GM23338 (cell line): ENCODE results near the gene YPEL3. TPM values are rescaled to one million over a fixed set of nuclear protein-coding genes. Genes with fewer than 3 reads are reported as not detected.
A peak's percentile ranks its signal among the peaks of the same experiment; 100 is the strongest.

Experiments used
- ATAC-seq: fragments of 200-7000 bp; cut with Tn5 transposase; 3 replicates; pipeline ENCODE4 v1.9.1; 2020
- DNase-seq: peaks from one replicate; pipeline ENCODE4 v3.0.0-alpha.2; 2015; ENCODE audit warnings: low spot score
- H2AFZ ChIP-seq: fragments of 200-600 bp; sonication (generic); 2 replicates; pipeline ENCODE4 v1.8.0; 2016; ENCODE audit warnings: antibody characterized with exemption, mild to moderate bottlenecking, moderate library complexity
- H3F3A ChIP-seq: fragments of 200-600 bp; sonication (generic); replicated peaks from 2 replicates; pipeline ENCODE4 v1.8.0; 2017; ENCODE audit warnings: antibody characterized with exemption, mixed run types, low read depth
- H3K27ac ChIP-seq: fragments of 200-600 bp; sonication (generic); 2 replicates; pipeline ENCODE4 v1.6.1; 2016; ENCODE audit warnings: low read depth
- H3K27me3 ChIP-seq: fragments of 200-600 bp; sonication (generic); 2 replicates; pipeline ENCODE4 v1.8.0; 2016; ENCODE audit warnings: mild to moderate bottlenecking, mixed run types, moderate library complexity; ENCODE audit not compliant: insufficient read depth
- H3K36me3 ChIP-seq: fragments of 200-600 bp; sonication (generic); 2 replicates; pipeline ENCODE4 v1.8.0; 2016; ENCODE audit warnings: mild to moderate bottlenecking; ENCODE audit not compliant: insufficient read depth
- H3K4me1 ChIP-seq: fragments of 200-600 bp; sonication (generic); 2 replicates; pipeline ENCODE4 v1.8.0; 2016; ENCODE audit warnings: mild to moderate bottlenecking, moderate library complexity; ENCODE audit not compliant: insufficient read depth
- H3K4me2 ChIP-seq: fragments of 200-600 bp; sonication (generic); 2 replicates; pipeline ENCODE4 v1.7.1; 2017; ENCODE audit warnings: mixed run types
- H3K4me3 ChIP-seq: fragments of 200-600 bp; sonication (generic); 2 replicates; pipeline ENCODE4 v1.6.1; 2016; ENCODE audit warnings: mixed run types
- H3K79me2 ChIP-seq: fragments of 200-600 bp; sonication (generic); replicated peaks from 2 replicates; pipeline ENCODE4 v1.8.0; 2017; ENCODE audit warnings: mild to moderate bottlenecking; ENCODE audit not compliant: insufficient read depth
- H3K9me2 ChIP-seq: fragments of 200-600 bp; sonication (generic); 2 replicates; pipeline ENCODE4 v1.8.0; 2017; ENCODE audit not compliant: insufficient read depth
- H4K20me1 ChIP-seq: fragments of 200-600 bp; sonication (generic); replicated peaks from 2 replicates; pipeline ENCODE4 v1.8.0; 2017; ENCODE audit warnings: mild to moderate bottlenecking; ENCODE audit not compliant: insufficient read depth
- H3K27ac Mint-ChIP-seq: 2 replicates; pipeline ENCODE4 v1.8.0; 2020; ENCODE audit warnings: inconsistent platforms, mild to moderate bottlenecking, moderate library complexity, mixed read lengths
- H3K27me3 Mint-ChIP-seq: 3 replicates; pipeline ENCODE4 v1.8.0; 2022; ENCODE audit warnings: low read depth, mild to moderate bottlenecking, moderate library complexity, mixed read lengths, inconsistent platforms; ENCODE audit not compliant: insufficient read depth, poor library complexity
- H3K36me3 Mint-ChIP-seq: 3 replicates; pipeline ENCODE4 v1.8.0; 2021; ENCODE audit warnings: low read depth, mild to moderate bottlenecking, inconsistent platforms, moderate library complexity, mixed read lengths
- H3K4me1 Mint-ChIP-seq: 3 replicates; pipeline ENCODE4 v1.8.0; 2020; ENCODE audit warnings: mild to moderate bottlenecking, inconsistent platforms, mixed read lengths
- H3K4me3 Mint-ChIP-seq: 3 replicates; pipeline ENCODE4 v1.8.0; 2021; ENCODE audit warnings: moderate library complexity, mild to moderate bottlenecking, inconsistent platforms, mixed read lengths
- H3K9me3 Mint-ChIP-seq: 3 replicates; pipeline ENCODE4 v1.8.0; 2020; ENCODE audit warnings: moderate library complexity, mild to moderate bottlenecking, inconsistent platforms, mixed read lengths
- CREB1 ChIP-seq: fragments of 250-450 bp; sonication (Bioruptor Pico); IDR thresholded peaks from 2 replicates; pipeline ENCODE4 v1.5.0; 2020; ENCODE audit warnings: low read depth, mild to moderate bottlenecking, moderate library complexity
- EZH2 ChIP-seq: fragments of 200-600 bp; sonication (generic); IDR thresholded peaks from one replicate; pipeline ENCODE4 v1.8.0; 2017; ENCODE audit warnings: antibody characterized with exemption, mild to moderate bottlenecking, low read depth; ENCODE audit not compliant: unreplicated experiment
- EZH2phosphoT487 ChIP-seq: fragments of 200-600 bp; sonication (generic); IDR thresholded peaks from one replicate; pipeline ENCODE4 v1.8.1; 2018; ENCODE audit warnings: antibody characterized with exemption; ENCODE audit not compliant: unreplicated experiment
- JUNB ChIP-seq: IDR thresholded peaks from one replicate; pipeline ENCODE4 v1.6.1; 2016; ENCODE audit warnings: antibody characterized with exemption; ENCODE audit not compliant: unreplicated experiment
- NANOG ChIP-seq: IDR thresholded peaks from 2 replicates; pipeline ENCODE4 v1.6.1; 2016; ENCODE audit warnings: antibody characterized with exemption, borderline replicate concordance
- POLR2AphosphoS5 ChIP-seq: IDR thresholded peaks from 2 replicates; pipeline ENCODE4 v1.6.1; 2016; ENCODE audit warnings: antibody characterized with exemption, low read depth
- ZNF114 ChIP-seq: fragments of 250-450 bp; sonication (Bioruptor Pico); IDR thresholded peaks from 2 replicates; pipeline ENCODE4 v1.5.0; 2020; ENCODE audit warnings: mild to moderate bottlenecking, moderate library complexity
- ZNF331 ChIP-seq: fragments of 250-450 bp; sonication (Bioruptor Pico); IDR thresholded peaks from 2 replicates; pipeline ENCODE4 v1.5.0; 2020; ENCODE audit warnings: low read depth, mild to moderate bottlenecking, moderate library complexity
- ZNF462 ChIP-seq: fragments of 250-450 bp; sonication (Bioruptor Pico); IDR thresholded peaks from 2 replicates; pipeline ENCODE4 v1.5.0; 2020; ENCODE audit warnings: mild to moderate bottlenecking, moderate library complexity
- polyA plus RNA-seq: library from polyadenylated mRNA; unstranded; fragments of >200 nt; fragmentation: Nextera tagmentation; extraction: Ambion mirVana; gene quantifications from 2 replicates; pipeline ENCODE4 v1.2.1, GENCODE V29; 2016
- total RNA-seq: library from RNA; depleted of rRNA; stranded (reverse); fragments of >200 nt; shearing (Covaris generic); gene quantifications from 2 replicates; pipeline ENCODE4 v1.2.3, GENCODE V29; 2014
- TF ChIP-seq, protein P1 (sequence below), 2 experiments: fragments of 200-600 bp in 1 of 2; sonication (generic) in 1 of 2; conservative IDR thresholded peaks; 2 replicates each; pipeline versions ENCODE4 v1.5.1 to v1.6.1; 2016 to 2017; ENCODE audit warnings: antibody characterized with exemption in 2 of 2, low read depth in 2 of 2, mild to moderate bottlenecking in 2 of 2, moderate library complexity in 1 of 2

The YPEL3 gene
- total and polyA plus RNA-seq, 2 experiments from 2014 or later, result 27.8 to 86.1 TPM

GRCh38 chr16:30095166-30096078, 591 bp downstream of the YPEL3 start:
- Histone ChIP-seq H3K27me3 (0 out of 2 replicates have a peak, but pooled peaks cover 3% of the 10 kb centered on the region), H3K4me1 (peaks cover 14% of the 10 kb centered on the region), H4K20me1 (no peaks in the 10 kb centered on the region), H2AFZ (no peak overlapping the region), H3K36me3 (no peaks in the 10 kb centered on the region; the same call in 1 of the 2 replicates), H3K9me2 (0 out of 2 replicates have a peak, but pooled peaks cover 9% of the 10 kb centered on the region), H3K4me2 (peak overlapping the region; percentile 86), H3F3A (peaks cover 36% of the 10 kb centered on the region), H3K79me2 (0 out of 2 replicates have a peak, but pooled peaks cover 8% of the 10 kb centered on the region), H3K4me3 (peak overlapping the region; percentile 68), H3K27ac (peak overlapping the region; percentile 90)
- Mint-ChIP-seq H3K9me3 (peaks cover 30% of the 10 kb centered on the region), H3K27me3 (peaks cover 22% of the 10 kb centered on the region), H3K4me3 (peak overlapping the region; percentile 76), H3K27ac (peak overlapping the region; percentile 91), H3K4me1 (peaks cover 14% of the 10 kb centered on the region), H3K36me3 (peaks cover 40% of the 10 kb centered on the region)
- DNase-seq, result peak; percentile 57
- TF ChIP-seq NANOG, result no peak
- peak; percentile 1; the same call in 2 of the 3 replicates for ATAC-seq

DNA sequence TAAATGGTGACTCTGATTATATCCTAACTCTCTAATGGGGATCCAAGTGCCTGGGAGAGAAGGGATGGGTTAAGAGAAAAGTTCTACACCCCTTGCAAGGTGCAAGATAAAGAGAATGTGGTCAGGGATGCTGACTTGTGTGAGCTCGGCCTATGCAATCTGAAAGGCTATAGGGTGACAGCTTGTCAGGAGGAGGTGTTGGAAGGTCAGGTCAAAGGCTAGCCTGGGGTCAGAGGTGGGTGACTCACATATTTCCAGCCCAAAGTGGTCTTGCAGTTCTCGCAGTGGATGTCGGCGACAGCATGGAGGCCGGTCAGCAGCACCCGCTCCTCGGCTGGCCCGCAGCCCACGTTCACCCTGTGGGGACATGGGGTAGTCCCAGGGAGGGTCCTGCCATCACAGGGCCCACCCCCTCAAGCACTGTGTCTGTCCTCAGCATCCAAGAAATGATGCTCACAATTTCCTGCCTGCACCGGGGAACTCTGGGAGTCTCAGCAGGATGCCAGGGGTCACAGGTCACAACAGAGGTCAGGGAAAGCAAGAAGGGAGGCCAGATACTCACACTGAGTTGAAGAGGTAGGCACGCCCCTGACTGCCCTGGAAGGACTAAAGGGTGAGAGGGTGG, 1.4 kb downstream of the YPEL3 start:
- H3K4me3 Mint-ChIP-seq, result peak overlapping the region; percentile 57
- H3K36me3 Mint-ChIP-seq, result peaks cover 40% of the 10 kb centered on the region
- Histone ChIP-seq H4K20me1 (no peaks in the 10 kb centered on the region), H3K4me3 (peak overlapping the region; percentile 68), H2AFZ (no peak overlapping the region), H3F3A (peaks cover 40% of the 10 kb centered on the region), H3K36me3 (no peaks in the 10 kb centered on the region; the same call in 1 of the 2 replicates), H3K4me2 (peak overlapping the region; percentile 86), H3K27ac (peak overlapping the region; percentile 90; the same call in 1 of the 2 replicates), H3K27me3 (0 out of 2 replicates have a peak, but pooled peaks cover 3% of the 10 kb centered on the region), H3K79me2 (0 out of 2 replicates have a peak, but pooled peaks cover 8% of the 10 kb centered on the region), H3K4me1 (peaks cover 14% of the 10 kb centered on the region), H3K9me2 (0 out of 2 replicates have a peak, but pooled peaks cover 9% of the 10 kb centered on the region)
- no peak for DNase-seq
- peaks cover 22% of the 10 kb centered on the region for H3K27me3 Mint-ChIP-seq
- H3K4me1 Mint-ChIP-seq, result peaks cover 18% of the 10 kb centered on the region
- ATAC-seq, result no peak
- peak overlapping the region; percentile 74 for H3K27ac Mint-ChIP-seq
- H3K9me3 Mint-ChIP-seq, result peaks cover 30% of the 10 kb centered on the region
- TF ChIP-seq, protein P1, sequence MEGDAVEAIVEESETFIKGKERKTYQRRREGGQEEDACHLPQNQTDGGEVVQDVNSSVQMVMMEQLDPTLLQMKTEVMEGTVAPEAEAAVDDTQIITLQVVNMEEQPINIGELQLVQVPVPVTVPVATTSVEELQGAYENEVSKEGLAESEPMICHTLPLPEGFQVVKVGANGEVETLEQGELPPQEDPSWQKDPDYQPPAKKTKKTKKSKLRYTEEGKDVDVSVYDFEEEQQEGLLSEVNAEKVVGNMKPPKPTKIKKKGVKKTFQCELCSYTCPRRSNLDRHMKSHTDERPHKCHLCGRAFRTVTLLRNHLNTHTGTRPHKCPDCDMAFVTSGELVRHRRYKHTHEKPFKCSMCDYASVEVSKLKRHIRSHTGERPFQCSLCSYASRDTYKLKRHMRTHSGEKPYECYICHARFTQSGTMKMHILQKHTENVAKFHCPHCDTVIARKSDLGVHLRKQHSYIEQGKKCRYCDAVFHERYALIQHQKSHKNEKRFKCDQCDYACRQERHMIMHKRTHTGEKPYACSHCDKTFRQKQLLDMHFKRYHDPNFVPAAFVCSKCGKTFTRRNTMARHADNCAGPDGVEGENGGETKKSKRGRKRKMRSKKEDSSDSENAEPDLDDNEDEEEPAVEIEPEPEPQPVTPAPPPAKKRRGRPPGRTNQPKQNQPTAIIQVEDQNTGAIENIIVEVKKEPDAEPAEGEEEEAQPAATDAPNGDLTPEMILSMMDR (conservative IDR thresholded peaks at IDR 0.05; ENCODE audit: low read depth in 2 of 2), result no peak
- no peak for TF ChIP-seq ZNF462
- no peak for TF ChIP-seq EZH2phosphoT487
- no peak for TF ChIP-seq JUNB
- no peak for TF ChIP-seq ZNF331 (CRISPR knock-in tag)
- TF ChIP-seq ZNF114 (CRISPR knock-in tag), result no peak
- no peak for TF ChIP-seq CREB1
- no peak for TF ChIP-seq EZH2
- TF ChIP-seq POLR2AphosphoS5, result no peak
